Right lobe of liver (tissue), 6 donors: Measurements from ENCODE around the gene RBM47. TPM values are rescaled to one million over a fixed set of nuclear protein-coding genes. Genes with fewer than 3 reads are reported as not detected.

Experiments used
- ATAC-seq, 4 donors: fragments of 200-7000 bp; cut with Tn5 transposase; one replicate each; pipeline ENCODE4 v1.9.1; 2020; ENCODE audit warnings: mild to moderate bottlenecking in 4 of 4, moderate library complexity in 4 of 4
- DNase-seq, 3 donors: peaks; one replicate each; pipeline ENCODE4 v3.0.0-alpha.2; 2020
- H3K27ac ChIP-seq, 3 donors: fragments of 200-600 bp; one replicate each; pipeline ENCODE4 v1.8.0; 2022
- H3K27me3 ChIP-seq, 2 donors: fragments of 200-600 bp; one replicate each; pipeline ENCODE4 v1.8.0; 2022
- H3K36me3 ChIP-seq, 4 donors: fragments of 200-600 bp; sonication (generic) in 1 of 4; one replicate each; pipeline versions ENCODE4 v1.5.1 to v1.8.0; 2017 to 2022; ENCODE audit warnings: control low read depth in 1 of 4
- H3K4me1 ChIP-seq, 4 donors: fragments of 200-600 bp; sonication (generic) in 1 of 4; one replicate each; pipeline versions ENCODE4 v1.5.1 to v1.8.0; 2017 to 2022; ENCODE audit warnings: control low read depth in 1 of 4
- H3K4me3 ChIP-seq, 3 donors: fragments of 200-600 bp; one replicate each; pipeline ENCODE4 v1.8.0; 2022
- H3K9me3 ChIP-seq, 4 donors: fragments of 200-600 bp; sonication (generic) in 1 of 4; one replicate each; pipeline versions ENCODE4 v1.5.1 to v1.8.0; 2017 to 2022; ENCODE audit warnings: control low read depth in 1 of 4
- POLR2A ChIP-seq: fragments of 450-650 bp; IDR thresholded peaks from one replicate; pipeline ENCODE4 v1.6.1; 2017; ENCODE audit warnings: antibody characterized with exemption, mild to moderate bottlenecking
- WGBS: methylation state at CpG from one replicate; pipeline ENCODE4 v1.1.6; 2018; ENCODE audit warnings: low coverage, low lambda C conversion rate; ENCODE audit not compliant: insufficient coverage; ENCODE audit errors: missing lambda C conversion rate; 5-methylcytosine and 5-hydroxymethylcytosine counted together
- intact Hi-C, 2 donors: fragments of 100-400 bp; cut with DNase I; formaldehyde crosslinking; loops; one replicate each; pipeline versions ENCODE4 v1.11.2 to v1.14.1; 2022
- total RNA-seq, 6 experiments: library from RNA; depleted of rRNA in 2 of 6; stranded (reverse); fragments of >200 nt in 2 of 6; fragmentation: NEBNext Ultra II Directional in 3 of 6; extraction: Animal tissue kit (Norgen Biotek cat#: 25700) in 3 of 6; gene quantifications; one replicate each; pipeline versions ENCODE4 v1.1.0 to v1.2.4, GENCODE V29; 2016 to 2023
- TF ChIP-seq, protein P1 (sequence below), 4 donors: fragments of 200-600 bp in 3 of 4; fragments of 450-650 bp in 1 of 4; IDR thresholded peaks; one replicate each; pipeline versions ENCODE4 v1.5.1 to v1.8.0; 2016 to 2022; ENCODE audit warnings: antibody characterized with exemption in 4 of 4, mild to moderate bottlenecking in 2 of 4
- donor health status: DM: no; HTN: yes; CAD: no.
- donor health status: DM: no; HTN: no; CAD: no.
- donor health status: DM: no; HTN: no; CAD: no.
- donor health status: DM: no; HTN: yes; CAD: no.
- donor health status: DM: no; HTN: yes; CAD: no.

RBM47 gene
- total RNA-seq, 6 experiments from 2014 or later: 29.5 to 85.0 (median 51.1) TPM

- H3K4me3 ChIP-seq: peak overlapping the region in 2 of 3 donors; percentile 17 to 33
- WGBS: 28% methylated on average over 9 of the region's 9 CpGs
- H3K36me3 ChIP-seq: no peaks in the 10 kb centered on the region
Measured at GRCh38 chr4:40473578-40474388, 155.9 kb downstream of the RBM47 start.

GRCh38 chr4:40471923-40472322, 157.7 kb downstream of the RBM47 start:
- Histone ChIP-seq H3K9me3 (no peaks in the 10 kb centered on the region), H3K27ac (peak overlapping the region in 2 of 3 donors; percentile 83 to 91), H3K4me3 (no peak overlapping the region), H3K36me3 (peaks cover 0 to 4% (median 0%) of the 10 kb centered on the region in 4 donors), H3K4me1 (peaks cover 0 to 40% (median 6%) of the 10 kb centered on the region in 4 donors), H3K27me3 (no peaks in the 10 kb centered on the region)
- intact Hi-C loops: no loop called here
- TF ChIP-seq, protein P1, sequence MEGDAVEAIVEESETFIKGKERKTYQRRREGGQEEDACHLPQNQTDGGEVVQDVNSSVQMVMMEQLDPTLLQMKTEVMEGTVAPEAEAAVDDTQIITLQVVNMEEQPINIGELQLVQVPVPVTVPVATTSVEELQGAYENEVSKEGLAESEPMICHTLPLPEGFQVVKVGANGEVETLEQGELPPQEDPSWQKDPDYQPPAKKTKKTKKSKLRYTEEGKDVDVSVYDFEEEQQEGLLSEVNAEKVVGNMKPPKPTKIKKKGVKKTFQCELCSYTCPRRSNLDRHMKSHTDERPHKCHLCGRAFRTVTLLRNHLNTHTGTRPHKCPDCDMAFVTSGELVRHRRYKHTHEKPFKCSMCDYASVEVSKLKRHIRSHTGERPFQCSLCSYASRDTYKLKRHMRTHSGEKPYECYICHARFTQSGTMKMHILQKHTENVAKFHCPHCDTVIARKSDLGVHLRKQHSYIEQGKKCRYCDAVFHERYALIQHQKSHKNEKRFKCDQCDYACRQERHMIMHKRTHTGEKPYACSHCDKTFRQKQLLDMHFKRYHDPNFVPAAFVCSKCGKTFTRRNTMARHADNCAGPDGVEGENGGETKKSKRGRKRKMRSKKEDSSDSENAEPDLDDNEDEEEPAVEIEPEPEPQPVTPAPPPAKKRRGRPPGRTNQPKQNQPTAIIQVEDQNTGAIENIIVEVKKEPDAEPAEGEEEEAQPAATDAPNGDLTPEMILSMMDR (IDR thresholded peaks at IDR 0.05): no peak
- no peak for TF ChIP-seq POLR2A
- whole genome bisulfite sequencing: 90% methylated on average over 3 of the region's 3 CpGs
- DNase-seq: no peak
- ATAC-seq: no peak

More at GRCh38 chr4:40473578-40474388, 155.9 kb downstream of the RBM47 start:
- peak overlapping the region; percentile 68 to 91 (median 83) for H3K27ac ChIP-seq
- intact Hi-C loops: no loop called here
- H3K9me3 ChIP-seq: no peaks in the 10 kb centered on the region
- DNase-seq: peak in 2 of 3 donors; percentile 61 to 82
- TF ChIP-seq POLR2A: peak; percentile 68
- TF ChIP-seq, protein P1 (IDR thresholded peaks at IDR 0.05): no peak
- peak; percentile 80 to 91 (median 87) for ATAC-seq
- H3K27me3 ChIP-seq: no peaks in the 10 kb centered on the region
- H3K4me1 ChIP-seq: peaks cover 0 to 45% (median 8%) of the 10 kb centered on the region in 4 donors

DNA sequence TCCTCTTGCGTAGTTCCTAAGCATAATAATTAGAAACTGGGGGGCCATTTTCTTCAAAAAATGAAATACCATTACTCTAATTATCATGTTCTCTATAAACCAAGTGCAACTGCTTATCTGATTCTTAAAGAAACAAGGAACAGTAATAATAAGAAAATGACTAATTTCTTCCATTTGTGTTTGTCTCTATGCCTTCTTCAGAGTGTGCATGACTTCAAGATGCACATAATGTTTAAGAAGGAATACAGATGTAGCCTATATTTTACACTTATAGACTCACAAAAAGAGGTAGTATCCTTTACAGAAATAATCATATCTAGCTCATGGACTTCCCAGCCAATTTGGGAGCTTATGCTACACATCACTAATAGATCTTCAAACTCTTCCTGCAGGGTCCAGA, 162.9 kb downstream of the RBM47 start:
- Histone ChIP-seq H3K36me3 (peaks cover 0 to 28% (median 15%) of the 10 kb centered on the region in 4 donors), H3K4me1 (peaks cover 0 to 28% (median 0%) of the 10 kb centered on the region in 4 donors), H3K4me3 (no peak overlapping the region), H3K27ac (no peak overlapping the region), H3K9me3 (no peaks in the 10 kb centered on the region), H3K27me3 (no peaks in the 10 kb centered on the region)
- ATAC-seq: no peak
- no peak for DNase-seq
- TF ChIP-seq, protein P1 (IDR thresholded peaks at IDR 0.05): no peak
- TF ChIP-seq POLR2A: no peak
- WGBS: 100% methylated on average over 1 of the region's 1 CpG
- intact Hi-C loops: no loop called here

- H3K27ac ChIP-seq: peak overlapping the region in 2 of 3 donors; percentile 30 to 91
- ATAC-seq: peak; percentile 4 to 59 (median 26)
- H3K27me3 ChIP-seq: no peaks in the 10 kb centered on the region
- intact Hi-C loops: no loop called here
- TF ChIP-seq, protein P1 (IDR thresholded peaks at IDR 0.05): no peak
- TF ChIP-seq POLR2A: no peak
- H3K9me3 ChIP-seq: no peaks in the 10 kb centered on the region
- no peak for DNase-seq
- H3K4me3 ChIP-seq: no peak overlapping the region
- peaks cover 0 to 49% (median 7%) of the 10 kb centered on the region in 4 donors for H3K4me1 ChIP-seq
- 19% methylated on average over 5 of the region's 5 CpGs for WGBS
- H3K36me3 ChIP-seq: peaks cover 0 to 25% (median 15%) of the 10 kb centered on the region in 4 donors
Measured at GRCh38 chr4:40462326-40462725, 167.3 kb downstream of the RBM47 start.
